Panc1 (cell line): Measurements from ENCODE around the gene SPOUT1.

Experiments
- POLR2AphosphoS5 ChIP-seq: IDR thresholded peaks from 2 replicates; pipeline ENCODE4 v1.6.1; 2012; ENCODE audit warnings: mild to moderate bottlenecking, low read depth, low read length, moderate library complexity
- TF ChIP-seq, protein P1 (sequence below), 2 experiments: IDR thresholded peaks; 2 replicates each; pipeline ENCODE4 v1.6.1; 2011 to 2012; ENCODE audit warnings: low read depth in 2 of 2, control low read depth in 1 of 2, low read length in 1 of 2, mild to moderate bottlenecking in 1 of 2, moderate library complexity in 1 of 2; ENCODE audit not compliant: insufficient read depth in 1 of 2
- TF ChIP-seq, protein P2 (sequence below): fragments of 450-650 bp; IDR thresholded peaks from 2 replicates; pipeline ENCODE4 v1.5.1; 2017; ENCODE audit warnings: mild to moderate bottlenecking

DNA sequence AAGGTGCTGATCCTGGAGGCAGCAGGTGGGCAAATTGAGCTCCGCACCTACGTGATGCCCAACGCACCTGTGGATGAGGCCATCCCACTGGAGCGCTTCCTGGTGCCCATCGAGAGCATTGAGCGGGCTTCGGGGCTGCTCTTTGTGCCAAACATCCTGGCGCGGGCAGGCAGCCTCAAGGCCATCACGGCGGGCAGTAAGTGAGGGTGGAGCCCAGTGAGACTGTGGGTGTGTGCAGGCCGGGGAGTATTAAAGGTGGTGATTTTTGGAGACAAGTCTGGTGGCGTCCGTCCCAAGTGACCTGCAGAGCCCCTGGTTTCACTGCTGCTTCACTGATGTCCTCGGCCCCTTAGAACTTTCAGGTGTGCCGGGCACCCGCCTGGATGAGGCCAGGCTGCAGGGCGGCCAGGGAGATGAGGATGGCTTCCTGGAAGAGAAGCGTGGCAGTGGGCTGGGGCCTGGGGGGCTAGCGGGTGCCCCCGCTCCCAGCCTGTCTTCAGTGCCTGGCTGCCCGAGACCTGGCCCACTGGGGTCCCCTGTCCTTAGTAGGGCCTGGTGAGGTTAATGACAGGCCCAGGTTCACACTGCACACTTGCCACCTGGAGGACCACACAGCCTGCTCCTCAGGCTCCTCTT is 7.1 kb downstream of the SPOUT1 start:
- TF ChIP-seq, protein P1, sequence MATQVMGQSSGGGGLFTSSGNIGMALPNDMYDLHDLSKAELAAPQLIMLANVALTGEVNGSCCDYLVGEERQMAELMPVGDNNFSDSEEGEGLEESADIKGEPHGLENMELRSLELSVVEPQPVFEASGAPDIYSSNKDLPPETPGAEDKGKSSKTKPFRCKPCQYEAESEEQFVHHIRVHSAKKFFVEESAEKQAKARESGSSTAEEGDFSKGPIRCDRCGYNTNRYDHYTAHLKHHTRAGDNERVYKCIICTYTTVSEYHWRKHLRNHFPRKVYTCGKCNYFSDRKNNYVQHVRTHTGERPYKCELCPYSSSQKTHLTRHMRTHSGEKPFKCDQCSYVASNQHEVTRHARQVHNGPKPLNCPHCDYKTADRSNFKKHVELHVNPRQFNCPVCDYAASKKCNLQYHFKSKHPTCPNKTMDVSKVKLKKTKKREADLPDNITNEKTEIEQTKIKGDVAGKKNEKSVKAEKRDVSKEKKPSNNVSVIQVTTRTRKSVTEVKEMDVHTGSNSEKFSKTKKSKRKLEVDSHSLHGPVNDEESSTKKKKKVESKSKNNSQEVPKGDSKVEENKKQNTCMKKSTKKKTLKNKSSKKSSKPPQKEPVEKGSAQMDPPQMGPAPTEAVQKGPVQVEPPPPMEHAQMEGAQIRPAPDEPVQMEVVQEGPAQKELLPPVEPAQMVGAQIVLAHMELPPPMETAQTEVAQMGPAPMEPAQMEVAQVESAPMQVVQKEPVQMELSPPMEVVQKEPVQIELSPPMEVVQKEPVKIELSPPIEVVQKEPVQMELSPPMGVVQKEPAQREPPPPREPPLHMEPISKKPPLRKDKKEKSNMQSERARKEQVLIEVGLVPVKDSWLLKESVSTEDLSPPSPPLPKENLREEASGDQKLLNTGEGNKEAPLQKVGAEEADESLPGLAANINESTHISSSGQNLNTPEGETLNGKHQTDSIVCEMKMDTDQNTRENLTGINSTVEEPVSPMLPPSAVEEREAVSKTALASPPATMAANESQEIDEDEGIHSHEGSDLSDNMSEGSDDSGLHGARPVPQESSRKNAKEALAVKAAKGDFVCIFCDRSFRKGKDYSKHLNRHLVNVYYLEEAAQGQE (IDR thresholded peaks at IDR 0.05; ENCODE audit: insufficient read depth in 1 of 2, low read depth in 2 of 2, low read length in 1 of 2): no peak
- TF ChIP-seq, protein P2, sequence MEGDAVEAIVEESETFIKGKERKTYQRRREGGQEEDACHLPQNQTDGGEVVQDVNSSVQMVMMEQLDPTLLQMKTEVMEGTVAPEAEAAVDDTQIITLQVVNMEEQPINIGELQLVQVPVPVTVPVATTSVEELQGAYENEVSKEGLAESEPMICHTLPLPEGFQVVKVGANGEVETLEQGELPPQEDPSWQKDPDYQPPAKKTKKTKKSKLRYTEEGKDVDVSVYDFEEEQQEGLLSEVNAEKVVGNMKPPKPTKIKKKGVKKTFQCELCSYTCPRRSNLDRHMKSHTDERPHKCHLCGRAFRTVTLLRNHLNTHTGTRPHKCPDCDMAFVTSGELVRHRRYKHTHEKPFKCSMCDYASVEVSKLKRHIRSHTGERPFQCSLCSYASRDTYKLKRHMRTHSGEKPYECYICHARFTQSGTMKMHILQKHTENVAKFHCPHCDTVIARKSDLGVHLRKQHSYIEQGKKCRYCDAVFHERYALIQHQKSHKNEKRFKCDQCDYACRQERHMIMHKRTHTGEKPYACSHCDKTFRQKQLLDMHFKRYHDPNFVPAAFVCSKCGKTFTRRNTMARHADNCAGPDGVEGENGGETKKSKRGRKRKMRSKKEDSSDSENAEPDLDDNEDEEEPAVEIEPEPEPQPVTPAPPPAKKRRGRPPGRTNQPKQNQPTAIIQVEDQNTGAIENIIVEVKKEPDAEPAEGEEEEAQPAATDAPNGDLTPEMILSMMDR: no peak
- no peak for TF ChIP-seq POLR2AphosphoS5
